GF-D8 (cell line): ENCODE results near the gene KIF5A.
"Not testable (repeated sequence)": the region's sequence is repeated elsewhere in the genome, so short reads cannot be mapped to it uniquely, and the experiment has no call there.

Experiments used
- DNase-seq: peaks from one replicate; lab custom pipeline; 2025; lab: John Stamatoyannopoulos, UW

The KIF5A gene

DNA sequence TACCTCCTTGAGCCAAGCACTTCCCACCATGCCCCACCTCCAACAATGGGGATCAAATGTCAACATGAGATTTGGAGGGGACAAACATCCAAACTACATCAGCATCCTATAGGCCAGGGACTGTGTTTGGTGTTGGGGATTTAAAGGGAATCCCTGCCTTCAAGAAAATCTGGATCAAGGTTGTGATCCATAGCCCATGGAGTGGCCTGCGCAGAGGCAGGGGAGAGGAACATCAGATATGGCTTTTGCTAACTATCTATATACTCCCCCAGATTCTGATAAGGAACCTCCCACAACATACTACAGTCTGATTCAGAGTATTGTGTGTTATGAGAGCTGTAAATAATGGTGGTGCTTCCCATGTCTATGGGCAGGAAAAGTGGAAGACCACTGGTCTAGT lies 5.1 kb downstream of the KIF5A start:
- DNase-seq, result no peak

DNA sequence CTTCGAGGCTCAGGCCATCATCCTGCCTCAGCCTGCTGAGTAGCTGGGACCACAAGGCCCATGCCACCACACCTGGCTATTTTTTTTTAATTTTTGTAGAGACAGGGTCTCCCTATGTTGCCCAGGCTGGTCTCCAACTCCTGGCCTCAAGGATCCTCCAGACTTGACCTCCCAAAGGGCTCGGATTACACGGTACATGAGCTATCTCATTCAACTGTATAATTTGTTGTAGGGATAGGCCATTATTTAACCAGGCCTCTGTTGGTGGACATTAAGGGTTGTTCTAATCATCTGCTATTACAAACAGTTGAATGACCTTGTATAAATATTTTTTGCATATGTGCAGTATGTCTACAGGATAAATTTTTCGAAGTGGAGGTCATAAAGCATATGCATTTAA lies 9.0 kb downstream of the KIF5A start:
- no peak for DNase-seq

DNA sequence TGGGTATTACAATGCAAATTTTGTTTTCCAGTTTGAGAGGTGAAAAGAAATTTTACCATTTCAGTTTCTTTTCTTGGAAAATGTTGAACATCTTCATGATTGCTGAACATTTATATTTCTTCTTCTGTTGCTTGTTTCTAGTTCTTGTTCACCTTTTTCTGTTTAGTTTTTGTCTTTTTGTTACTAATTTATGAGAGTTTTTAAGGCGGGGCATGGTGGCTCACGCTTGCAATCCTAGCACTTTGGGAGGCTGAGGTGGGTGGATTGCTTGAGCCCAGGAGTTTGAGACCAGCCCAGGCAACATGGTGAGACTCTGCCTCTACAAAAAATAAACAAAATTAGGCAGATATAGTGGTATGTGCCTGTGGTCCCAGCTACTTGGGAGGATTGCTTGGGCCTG lies 10.7 kb downstream of the KIF5A start:
- no peak for DNase-seq

DNA sequence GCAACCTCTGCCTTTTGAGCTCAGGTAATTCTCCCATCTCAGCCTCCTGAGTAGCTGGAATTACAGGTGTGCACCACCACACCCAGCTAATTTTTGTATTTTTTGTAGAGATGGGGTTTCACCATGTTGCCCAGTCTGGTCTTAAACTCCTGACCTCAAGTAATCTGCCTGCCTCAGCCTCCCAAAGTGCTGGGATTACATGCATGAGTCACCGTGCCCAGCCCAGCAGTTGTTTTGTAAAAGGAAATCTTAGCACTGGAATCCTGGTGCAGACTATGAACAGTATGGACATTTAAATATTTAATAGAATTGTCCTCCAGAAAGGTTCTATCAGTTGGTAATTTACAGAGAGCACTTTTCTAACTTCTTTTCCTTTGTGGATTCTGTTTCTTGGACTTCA lies 11.3 kb downstream of the KIF5A start:
- DNase-seq, result not testable (repeated sequence)

DNA sequence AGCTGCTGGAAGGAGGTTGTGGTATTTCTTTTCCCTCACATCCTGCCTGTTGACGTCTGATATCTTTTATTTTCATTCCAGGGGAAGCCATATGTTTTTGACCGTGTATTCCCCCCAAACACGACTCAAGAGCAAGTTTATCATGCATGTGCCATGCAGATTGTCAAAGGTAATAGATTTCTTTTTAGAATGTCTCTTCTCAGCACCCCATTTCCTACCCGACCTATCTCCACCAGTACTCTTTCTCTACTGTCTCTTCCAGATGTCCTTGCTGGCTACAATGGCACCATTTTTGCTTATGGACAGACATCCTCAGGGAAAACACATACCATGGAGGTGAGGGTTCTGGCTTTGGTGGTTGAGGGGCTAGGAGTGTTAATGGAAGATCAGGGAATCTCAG lies 13.5 kb downstream of the KIF5A start:
- no peak for DNase-seq

DNA sequence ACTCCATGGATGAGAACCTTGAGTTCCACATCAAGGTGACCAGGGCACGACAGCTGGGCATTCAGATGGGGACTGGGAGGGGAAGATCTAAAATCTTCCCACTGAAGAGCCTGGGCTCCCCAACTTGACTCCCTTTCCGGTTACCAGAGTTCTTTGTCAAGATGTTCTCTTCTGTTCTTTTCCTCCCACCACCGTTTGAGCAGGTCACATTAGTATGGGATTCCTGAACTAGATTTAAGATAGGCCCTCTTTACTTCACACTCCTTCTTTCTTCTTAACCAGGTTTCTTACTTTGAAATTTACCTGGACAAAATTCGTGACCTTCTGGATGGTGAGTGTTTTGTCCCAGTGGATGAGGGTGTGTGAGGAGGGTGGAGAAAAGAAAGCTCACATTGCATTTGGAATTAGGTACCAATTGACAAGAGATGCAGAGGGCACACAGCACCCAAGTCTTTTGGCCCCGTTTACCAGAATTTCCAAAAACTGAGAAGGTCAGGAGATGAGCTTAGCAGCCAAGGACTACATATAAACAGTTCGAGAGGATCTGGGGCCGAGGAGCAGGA lies 14.4 kb downstream of the KIF5A start:
- no peak for DNase-seq

DNA sequence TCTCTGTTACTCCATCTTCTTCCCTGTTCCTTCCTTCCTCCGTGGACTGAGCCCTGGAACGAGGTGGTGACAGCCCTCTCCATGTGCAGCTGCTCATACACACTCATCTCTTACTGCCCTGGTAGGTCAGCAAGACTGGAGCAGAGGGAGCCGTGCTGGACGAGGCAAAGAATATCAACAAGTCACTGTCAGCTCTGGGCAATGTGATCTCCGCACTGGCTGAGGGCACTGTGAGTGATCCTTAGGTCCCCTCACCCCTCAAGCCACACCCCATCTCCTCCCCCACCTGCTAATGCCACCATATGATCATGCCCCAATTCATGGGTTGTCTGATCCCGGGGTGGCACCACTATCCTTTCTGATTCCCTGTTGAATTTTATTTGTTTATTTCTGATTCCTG lies 19.0 kb downstream of the KIF5A start:
- no peak for DNase-seq

DNA sequence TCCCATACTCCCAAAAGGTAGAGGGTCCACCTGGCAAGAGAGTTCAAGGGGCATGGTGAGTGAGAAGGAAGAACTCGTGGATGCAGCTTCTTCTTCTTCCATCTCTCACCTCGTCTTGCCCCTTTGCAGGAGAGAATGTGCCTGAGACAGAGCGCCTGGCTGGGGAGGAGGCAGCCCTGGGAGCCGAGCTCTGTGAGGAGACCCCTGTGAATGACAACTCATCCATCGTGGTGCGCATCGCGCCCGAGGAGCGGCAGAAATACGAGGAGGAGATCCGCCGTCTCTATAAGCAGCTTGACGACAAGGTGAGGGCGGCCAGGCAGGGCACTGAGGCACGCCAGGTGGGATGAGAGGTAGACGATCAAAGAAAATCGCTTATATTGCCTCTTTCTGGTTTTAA lies 20.0 kb downstream of the KIF5A start:
- DNase-seq, result no peak

DNA sequence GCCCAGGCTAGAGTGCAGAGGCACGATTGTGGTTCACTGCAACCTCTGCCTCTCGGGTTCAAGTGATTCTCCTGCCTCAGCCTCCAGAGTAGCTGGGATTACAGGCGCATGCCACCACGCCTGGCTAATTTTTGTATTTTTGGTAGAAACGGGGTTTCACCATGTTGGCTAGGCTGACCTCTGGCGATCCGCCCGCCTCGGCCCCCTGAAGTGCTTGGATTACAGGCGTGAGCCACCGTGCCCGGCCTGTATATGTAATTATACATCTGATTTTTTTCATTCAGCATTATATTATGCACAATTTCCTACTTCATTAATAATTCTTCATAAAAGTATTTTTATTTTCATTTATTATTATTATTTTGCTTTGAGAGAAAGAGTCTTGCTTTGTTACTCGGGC lies 20.6 kb downstream of the KIF5A start:
- not testable (repeated sequence) for DNase-seq

DNA sequence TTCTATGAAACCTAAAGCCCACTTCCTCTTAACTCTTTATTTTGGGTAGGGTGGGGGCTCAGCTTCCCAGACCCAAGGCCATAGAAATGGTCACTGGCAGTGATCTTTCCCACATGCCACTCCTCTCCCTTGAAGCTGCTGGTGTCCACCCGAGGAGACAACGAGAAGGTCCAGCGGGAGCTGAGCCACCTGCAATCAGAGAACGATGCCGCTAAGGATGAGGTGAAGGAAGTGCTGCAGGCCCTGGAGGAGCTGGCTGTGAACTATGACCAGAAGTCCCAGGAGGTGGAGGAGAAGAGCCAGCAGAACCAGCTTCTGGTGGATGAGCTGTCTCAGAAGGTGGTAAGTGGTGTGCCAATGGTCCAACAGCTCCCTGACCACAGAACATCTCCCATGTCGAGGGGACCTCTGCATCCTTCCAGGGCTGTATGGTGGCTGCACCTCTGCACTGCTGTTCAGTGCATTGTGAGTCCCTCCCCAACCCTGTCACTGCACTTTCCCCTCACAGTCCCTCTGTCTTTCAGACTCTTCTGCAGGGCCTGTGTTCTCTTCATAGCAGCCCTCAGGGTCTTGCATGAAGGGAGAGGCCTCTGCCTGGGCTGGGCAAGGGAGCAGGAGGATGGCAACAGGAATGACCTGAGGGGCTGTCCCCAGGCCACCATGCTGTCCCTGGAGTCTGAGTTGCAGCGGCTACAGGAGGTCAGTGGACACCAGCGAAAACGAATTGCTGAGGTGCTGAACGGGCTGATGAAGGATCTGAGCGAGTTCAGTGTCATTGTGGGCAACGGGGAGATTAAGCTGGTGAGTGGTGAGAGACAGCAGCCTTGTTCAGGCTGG lies 22.3 kb downstream of the KIF5A start:
- no peak for DNase-seq

DNA sequence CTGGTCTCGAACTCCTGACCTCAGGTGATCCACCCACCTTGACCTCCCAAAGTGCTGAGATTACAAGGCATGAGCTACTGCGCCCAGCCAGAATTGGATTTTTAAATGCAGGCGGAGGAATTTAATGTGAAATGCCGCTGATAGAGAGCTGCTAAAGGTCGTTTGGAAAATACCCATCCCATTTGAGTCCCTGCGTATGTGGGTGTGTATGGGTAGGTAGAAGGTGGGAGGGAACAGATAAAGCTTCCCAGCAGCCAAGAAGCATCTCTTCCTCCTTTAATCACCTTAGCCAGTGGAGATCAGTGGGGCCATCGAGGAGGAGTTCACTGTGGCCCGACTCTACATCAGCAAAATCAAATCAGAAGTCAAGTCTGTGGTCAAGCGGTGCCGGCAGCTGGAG lies 25.0 kb downstream of the KIF5A start:
- no peak for DNase-seq

DNA sequence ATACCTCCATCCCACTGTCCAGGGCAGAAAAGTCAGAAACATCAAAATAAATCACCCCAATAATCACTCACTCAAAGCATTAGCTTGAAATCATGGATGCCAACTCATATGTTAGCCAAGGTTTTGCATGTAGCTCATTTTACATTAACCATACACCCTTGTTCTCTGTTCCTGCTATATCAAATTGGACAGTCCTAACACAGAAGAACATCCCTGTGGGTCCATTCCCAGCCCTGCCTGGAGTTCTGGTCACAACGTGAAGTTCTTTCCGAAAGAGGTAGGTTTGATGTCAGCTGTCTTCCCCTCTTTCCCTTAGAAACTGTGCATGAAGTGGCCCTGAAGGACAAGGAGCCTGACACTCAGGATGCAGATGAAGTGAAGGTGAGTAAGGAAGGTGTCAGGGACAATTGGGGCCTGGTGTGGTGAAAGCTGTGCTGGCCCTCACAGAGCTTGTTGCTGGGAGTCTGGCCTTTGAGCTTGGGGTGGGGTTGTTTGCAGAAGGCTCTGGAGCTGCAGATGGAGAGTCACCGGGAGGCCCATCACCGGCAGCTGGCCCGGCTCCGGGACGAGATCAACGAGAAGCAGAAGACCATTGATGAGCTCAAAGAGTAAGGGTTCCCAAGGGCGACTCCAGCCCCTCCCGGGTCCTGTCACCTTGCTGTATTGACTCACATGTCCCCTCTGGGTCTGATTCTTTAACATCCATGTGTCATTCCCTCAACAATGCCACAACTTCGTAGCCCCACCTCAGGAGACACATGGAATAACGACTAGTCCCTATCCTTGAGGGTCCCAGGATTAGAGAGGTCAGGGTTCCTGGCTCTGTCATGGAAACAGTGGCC lies 26.1 kb downstream of the KIF5A start:
- no peak for DNase-seq

DNA sequence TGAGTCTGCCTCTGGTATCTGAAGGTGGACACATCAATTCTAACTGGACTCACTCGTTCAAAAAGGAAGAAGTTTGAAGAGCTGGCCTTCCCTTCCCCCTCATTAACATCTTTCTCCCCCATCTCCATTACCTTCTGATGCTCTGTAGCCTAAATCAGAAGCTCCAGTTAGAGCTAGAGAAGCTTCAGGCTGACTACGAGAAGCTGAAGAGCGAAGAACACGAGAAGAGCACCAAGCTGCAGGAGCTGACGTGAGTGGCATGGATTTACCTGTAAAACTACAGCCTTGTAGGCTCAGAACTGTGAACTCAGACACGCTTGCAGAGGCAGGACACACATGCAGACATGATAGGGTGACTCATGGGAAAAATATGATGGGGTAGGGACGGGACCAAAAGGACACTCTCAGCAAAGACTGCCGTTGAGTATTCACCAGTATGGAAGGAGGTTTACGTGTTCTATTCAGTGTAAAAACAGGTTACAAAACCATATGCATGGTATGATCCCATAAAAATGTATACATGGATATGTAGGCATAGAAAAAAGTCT lies 26.8 kb downstream of the KIF5A start:
- no peak for DNase-seq

DNA sequence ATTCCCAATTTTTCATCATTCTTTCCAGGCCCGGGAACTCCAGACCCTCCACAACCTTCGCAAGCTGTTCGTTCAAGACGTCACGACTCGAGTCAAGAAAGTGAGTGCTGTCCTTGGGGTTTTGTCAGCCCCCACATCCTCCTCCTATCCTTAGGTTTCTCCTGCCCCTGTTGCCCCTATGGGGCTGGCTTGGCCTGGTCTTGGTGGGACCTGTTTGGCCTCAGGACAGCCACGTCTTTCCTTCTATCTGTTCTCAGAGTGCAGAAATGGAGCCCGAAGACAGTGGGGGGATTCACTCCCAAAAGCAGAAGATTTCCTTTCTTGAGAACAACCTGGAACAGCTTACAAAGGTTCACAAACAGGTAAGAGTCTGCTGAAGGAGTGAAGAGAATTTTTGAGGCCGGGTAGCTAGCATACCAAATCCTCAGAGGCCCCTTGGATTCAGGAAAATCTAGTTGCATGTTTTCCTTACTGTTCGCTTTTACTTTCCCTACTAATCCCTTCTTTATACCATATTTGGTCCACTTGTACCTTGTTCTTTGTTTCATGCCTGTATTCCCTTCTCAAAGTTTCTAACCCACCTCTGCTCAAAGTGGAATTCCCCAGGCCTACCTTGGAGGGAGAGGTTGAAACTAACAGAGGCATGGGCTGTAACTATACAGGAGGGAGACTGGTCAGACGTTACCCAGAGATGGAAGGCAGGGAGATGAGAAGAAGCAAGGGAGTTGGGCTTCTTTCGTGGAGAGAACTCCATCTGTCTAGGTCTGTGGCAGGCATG lies 28.3 kb downstream of the KIF5A start:
- no peak for DNase-seq

DNA sequence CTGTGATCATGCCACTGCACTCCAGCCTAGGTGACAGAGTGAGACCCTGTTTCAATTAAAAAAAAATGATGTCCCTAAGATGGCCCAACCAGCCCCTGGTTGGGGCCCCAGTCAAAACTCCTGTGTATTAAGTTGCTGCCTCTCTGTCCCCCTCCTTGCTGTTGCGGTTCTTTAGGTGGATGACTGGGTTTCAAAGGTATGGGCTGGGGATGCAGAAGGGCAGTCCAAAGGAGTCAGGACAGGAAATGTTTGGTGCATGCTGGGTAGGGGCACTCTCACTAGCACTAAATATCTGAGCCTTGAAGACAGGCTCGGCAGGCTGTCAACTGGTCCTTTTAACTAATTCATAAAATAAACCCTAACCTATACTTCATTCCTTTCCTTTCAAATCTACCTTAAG lies 29.2 kb downstream of the KIF5A start:
- DNase-seq, result no peak

DNA sequence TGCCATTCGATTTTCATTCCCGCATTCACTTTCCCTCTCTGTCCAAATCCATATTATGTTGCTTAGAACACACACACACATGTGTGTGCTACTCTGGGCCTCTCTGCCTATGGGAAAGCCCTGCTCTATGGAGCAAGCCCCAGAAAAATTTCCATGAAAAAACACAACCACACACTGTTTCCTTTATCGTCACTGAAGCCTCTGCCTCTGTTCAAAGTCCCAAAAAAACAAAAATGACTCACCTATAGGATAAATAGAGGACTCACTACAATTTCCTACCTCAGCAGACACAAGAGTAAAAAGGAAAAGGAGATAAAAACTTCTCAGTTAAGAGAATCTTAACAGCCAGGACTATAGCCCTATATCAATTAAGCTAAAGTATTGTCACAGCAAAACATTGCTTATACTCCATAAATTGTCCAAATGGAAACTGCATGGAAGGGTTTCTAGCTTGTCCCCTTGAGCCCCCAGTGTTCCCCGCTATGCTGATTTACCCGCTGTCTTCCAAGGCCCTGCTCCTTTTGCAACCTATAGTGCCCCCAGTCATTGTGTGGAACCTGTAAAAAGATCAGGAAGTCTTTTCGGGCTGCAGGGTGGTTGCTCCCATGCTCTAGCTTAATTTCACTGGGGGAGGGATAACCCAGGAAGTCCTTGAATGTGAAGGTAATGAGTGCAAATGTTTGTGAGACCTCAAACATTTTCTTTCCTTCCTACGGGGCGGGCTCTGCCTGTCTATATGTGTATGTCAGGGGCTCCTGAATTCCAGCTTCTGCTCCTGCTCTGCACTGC lies 30.0 kb downstream of the KIF5A start:
- DNase-seq, result no peak

DNA sequence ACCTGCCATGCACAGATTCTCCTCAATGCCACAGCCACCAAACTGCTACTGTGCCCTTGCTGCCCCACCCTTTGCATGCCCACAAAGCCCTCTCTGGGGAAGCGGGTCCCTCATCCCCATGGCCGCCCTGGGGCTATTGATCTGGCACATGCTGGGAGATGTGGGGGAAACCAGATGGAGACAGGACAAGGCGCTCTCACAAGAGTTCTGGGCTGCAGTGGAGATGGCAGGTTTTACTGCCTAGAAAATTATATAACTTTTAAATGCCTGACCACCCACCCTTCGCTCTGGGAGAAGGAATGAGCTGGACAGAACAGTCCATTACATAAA lies 30.6 kb downstream of the KIF5A start:
- DNase-seq, result no peak

DNA sequence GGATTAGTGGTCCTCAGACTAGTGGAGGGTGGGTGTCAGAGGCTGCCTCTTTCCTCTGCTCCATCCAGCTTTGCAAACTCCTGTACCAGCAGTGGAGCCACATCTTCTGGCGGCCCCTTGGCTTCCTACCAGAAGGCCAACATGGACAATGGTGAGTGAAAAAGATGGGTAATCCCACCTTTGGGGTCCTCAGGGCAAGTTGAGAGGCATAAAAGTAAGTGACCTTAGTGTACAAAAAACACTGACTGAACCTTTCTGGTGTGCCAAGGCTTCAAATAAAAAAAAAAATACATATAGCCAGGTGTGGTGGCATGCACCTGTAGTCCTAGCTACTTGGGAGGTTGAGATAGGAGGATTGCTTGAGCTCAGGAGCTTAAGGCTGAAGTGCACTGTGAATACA lies 32.0 kb downstream of the KIF5A start:
- no peak for DNase-seq

DNA sequence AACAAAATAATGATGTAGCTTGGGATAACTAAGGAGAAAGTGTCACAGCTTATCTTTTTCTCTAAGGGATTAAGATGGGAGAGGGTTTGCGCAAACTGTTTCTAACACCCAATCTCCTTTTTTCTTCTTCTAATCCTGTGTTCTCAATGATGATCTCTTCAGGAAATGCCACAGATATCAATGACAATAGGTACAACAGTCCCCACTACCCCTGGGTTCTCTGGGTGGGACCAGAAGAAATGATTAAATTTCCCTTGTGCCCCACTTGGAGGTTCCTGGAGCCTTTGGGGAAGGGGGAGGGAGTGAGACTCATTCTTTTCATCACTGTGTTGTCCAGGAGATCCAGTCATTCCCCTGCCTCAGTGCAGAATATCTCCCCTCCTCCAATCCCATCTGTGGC lies 32.6 kb downstream of the KIF5A start:
- no peak for DNase-seq

DNA sequence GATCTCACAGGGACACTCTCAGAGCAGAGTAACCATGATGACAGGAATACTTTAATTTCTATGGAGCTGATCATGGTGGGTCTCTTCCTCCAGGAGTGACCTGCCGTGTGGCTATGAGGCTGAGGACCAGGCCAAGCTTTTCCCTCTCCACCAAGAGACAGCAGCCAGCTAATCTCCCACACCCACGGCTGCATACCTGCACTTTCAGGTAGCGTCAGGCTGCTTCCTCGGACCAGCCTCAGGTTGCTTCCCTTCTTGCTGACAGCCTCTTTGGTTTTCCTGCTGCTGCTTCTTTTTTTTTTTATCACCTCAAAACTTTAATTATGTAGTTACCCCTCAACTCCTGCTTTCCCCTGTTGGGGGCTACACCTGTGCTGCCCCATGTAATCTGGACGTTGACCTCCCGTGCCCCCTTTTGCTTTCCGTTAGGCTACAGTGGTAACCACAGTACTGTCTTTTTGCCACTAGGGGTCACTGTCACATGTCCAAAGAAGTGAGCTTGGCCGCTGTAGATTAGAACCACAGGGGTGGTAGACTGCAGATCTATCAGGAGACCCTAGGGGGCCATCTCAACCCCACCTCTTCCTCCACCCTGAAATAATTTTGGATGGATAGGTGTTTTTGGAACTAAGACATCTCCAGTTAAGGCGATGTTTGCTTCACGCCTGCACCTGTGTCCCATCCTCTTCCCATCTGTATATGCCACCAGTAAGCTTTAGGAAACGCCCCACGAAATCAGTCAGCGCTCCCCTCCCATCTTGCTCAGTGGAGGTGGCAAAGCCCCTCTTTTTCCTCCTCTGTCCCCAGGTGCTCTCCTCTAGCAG lies 33.4 kb downstream of the KIF5A start:
- DNase-seq, result peak; percentile 44
